Umbilical cord (tissue), 2 donors: ENCODE measurements around the gene SULF2. TPM values are rescaled to one million over a fixed set of nuclear protein-coding genes. Genes with fewer than 3 reads are reported as not detected.

Experiments
- DNase-seq: peaks from one replicate; pipeline ENCODE4 v3.0.0-alpha.2; 2015; ENCODE audit warnings: low spot score
- total RNA-seq: library from RNA; depleted of rRNA; stranded (reverse); fragments of >200 nt; gene quantifications from one replicate; pipeline ENCODE4 v1.2.3, GENCODE V29; 2014; ENCODE audit warnings: low replicate concordance; ENCODE audit not compliant: insufficient read depth

SULF2 gene
- total RNA-seq, 1 donor from 2014 or later, result 69.3 TPM

DNA sequence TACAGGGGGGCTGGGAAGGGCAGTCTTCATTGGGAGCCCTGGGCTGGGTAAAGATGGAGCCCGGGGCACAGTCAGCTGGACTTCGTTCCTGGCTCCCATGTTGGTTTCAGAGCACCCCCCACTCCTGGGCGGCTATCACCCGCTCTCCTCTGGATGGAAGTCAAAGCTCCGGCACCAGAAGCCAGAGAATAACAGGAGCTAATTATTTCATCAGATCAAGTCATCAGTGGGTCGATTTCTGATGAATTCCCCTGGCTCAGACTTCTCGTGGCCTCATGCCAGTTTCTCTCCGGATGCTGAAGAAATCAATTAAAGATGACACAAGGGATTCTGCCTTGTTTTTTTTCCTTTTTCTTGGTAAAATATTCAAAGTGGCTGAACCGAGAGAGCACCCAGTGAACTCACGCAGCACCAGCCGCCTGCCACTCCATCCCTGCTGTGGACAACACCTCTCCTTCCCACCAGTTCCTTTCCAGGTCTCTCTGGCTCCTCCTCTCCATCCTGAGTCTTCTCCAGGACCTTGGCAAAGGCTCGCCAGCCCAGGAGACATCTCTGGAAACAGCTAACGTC lies 22.5 kb downstream of the SULF2 start:
- DNase-seq, result no peak

DNA sequence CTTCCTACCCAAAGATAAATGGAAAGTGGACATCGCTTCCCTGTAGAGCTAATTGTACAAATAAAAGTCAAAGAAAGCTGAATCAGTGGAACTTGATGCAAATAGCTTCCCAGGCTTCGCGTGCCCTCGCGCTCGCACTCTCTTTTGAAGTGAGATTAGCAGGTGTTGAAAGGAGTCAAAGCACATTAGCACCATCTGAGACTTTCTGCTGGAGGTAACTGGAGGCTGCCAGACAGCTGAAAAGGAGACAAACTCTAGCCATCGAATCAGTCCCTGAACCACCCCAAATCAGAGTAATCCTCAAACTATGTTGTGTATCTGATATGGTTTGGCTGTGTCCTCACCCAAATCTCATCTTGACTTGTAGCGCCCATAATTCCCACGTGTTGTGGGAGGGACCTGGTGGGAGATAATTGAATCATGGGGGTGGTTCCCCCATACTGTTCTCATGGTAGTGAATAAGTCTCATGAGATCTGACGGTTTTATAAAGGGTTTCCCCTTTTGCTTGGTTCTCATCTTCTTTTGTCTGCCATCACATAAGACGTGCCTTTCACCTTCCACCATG lies 23.7 kb downstream of the SULF2 start:
- no peak for DNase-seq

DNA sequence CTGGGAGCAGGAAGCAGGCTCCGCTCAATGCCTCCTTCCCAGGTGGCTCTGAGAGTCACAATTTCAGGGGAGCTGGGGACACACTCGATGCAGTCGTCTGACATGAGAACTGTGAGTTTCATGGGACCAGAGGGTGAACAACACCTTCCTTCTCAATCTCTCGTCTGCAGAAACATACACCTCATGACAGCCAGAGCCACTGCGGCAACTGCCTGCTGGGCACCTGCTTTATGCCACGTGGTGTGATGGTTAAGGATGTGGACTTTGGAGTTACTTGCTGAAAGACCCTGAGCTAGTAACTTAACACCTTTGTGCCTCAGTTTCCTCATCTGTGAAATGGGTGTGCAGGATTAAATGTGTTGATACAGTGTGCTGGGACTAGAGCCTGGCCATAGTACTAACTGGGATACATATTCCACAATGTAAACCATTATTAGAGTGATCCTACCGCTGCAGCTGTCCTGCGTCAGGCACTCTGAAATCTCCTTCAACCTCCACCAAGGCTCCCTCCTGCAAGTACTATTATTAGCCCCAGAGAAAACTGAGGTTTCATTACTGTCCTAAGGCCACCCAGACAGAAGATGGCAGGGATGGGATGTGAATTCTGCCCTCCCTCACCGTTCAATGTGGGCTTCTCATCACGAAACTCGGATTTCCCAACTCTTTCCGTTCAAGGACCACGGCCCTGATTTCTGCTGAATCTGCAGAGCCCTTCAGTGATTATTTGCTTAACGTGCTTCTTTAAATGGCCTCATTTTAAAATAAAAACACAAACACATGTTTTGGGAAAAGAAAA lies 24.4 kb downstream of the SULF2 start:
- no peak for DNase-seq

DNA sequence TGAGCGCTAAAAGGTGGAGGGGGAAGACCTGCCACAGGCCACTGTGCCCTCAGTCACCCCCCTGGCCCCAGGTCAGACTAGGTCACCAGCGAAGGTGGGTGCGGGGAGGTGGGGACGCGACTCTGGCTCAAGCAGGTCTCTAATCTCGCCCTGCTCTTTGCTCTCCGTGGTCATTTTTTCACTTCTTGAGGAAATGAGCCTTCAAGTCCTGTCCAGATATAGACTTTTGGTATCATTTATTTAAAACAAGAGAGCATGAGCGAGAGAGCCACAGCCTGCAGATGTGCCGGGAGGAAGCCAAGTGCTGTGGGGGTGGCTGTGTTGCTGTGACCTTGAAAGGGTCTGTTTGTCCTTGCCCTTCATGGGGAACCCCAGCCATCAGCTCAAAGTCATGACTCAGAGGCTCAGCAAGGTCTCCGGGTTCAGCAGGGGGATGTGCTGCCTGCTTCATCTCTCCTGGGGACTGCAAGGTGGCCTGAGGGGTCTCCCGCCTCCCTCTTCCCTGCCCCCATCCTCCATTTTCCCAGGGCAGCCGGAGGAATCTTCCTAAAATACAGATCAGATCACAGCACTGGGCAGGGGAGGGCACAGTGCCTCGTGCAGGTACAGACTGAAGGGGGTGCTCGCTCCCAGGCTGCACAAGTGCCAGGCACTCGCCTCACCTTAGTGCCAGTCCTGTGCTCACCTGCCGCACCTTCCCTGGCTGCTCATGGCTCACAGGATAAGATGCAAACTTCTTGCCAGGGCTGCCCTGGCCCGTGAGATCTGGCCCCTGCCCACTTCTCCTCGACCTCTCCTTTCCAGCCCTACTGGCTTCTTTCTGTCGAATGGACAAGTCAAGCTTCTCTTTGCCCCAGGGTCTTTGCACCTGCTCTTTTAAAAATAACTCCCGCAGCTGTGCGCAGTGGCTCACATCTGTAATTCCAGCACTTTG lies 26.5 kb downstream of the SULF2 start:
- no peak for DNase-seq

DNA sequence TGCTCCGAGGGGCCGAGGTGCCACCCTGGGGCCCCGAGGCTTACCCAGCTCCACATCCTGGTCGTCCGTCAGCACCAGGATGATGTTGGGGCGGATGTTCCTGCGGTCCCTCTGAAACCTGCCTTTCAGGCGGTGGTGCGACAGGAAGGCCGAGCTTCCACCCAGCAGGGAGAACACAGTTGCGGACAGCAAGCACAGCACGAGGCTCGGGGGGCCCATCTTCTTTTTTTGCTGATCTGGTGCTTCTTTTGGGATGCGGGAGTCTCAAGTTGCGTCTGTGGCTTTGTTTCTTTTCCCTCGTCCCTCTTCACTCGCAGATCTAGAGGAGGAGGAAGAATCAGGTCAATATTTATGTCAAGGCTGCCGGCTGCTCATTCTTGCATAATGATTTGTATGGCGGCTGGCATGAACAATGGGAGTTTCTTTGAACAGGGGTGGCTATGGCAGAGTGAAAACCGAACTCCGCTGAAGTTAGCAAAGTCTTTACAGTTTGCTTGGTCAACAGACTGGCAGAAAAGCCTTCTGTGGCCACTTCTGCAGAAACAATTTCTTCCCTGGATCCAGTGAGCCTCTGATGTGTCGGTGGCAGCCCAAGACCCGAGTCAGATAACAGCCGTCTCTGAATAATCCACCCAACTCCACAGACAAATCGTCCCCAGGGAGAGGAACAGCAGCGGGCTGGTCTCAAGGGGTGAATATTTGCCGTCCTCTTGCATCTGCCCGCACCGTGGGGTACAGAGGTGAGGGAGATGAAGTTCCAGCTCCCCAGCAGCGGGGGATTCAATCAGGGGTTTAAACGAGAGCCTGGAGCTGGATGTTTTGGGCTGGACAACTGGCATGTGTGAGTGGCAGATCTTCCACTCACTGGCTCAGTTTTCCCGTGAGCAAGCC lies 27.9 kb downstream of the SULF2 start:
- no peak for DNase-seq

DNA sequence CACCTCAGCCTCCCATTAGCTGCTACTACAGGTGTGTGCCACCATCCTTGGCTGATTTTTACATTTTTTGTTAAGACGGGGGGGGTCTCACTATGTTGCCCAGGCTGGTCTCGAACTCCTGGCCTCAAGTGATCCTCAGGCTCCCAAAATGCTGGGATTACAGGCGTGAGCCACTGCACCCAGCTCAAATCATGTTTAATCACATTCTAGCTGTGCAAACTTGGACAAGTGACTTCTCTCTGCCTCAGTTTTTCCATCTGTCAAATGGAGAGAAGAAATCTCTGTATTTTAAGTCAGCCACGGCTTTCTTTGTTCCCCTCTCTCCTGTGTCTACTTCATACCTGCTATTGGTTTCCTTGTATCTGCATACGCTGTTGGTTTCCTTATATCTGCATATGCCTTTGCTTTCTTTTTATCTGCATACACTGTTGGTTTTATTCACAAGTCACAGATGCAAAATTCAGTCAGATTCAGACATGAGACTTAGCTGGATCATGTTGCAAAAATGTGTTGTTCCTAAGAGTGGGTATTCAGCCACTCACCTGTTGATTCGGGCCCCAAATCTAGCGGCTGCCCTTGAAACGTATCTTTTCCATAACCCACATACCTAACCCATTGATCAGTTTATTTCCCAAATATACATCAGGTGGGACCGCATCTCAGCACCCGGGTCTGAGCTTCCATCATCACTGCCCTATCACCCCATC lies 30.2 kb downstream of the SULF2 start:
- DNase-seq, result no peak

DNA sequence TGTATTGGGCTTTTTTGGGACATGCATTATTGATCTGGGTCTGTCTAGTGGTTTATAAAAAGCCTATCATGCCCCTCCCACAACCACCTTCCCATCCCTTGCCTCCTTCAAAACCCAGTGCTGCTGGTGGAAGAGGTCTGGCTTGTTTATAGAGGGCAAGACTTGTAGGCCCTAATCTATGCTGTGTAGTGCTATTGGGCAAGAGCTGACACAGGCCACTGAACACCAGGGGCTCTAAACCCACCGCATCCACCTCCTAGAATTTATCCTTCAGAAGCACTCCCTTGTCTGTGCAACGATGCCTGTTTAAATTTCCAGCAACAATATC lies 30.9 kb downstream of the SULF2 start:
- DNase-seq, result peak; percentile 67

DNA sequence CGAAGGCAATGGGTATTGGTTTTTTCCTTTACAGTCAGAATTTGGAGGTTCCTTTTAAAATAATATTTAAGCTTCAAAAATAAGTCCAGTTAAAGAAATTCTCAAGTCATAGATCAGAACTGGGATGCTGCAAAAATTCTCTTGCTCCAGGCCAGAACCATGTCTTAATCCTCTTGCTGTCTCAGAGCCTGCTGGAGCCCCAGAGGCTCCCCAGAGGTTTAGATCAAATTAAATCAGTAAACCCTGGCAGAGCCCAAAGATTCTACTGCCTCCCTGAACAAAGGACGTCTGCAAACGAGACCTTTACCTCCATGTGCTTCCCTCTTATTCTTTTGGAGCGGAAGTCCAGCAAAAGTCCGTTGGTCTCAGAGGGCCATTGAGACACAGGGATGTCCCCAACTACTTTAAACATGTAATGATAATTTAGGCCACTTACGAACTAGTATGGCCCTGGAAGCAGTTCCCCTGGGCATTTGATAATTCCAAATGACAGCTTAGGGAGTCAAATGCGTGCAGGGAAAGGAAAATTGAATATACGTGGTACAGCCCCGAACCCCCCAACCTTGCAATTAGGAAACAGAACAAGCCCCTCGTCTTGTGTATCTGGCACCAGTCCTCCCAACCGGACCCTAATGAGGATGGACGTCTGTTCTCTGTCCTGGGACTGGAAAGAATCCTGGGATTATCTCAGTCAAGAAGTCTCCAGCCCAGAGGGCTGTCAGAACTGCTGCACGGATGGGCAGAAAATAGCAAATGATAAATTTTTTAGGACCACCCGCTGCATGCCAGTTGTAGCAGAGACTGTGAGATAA lies 31.5 kb downstream of the SULF2 start:
- DNase-seq, result peak; percentile 86

DNA sequence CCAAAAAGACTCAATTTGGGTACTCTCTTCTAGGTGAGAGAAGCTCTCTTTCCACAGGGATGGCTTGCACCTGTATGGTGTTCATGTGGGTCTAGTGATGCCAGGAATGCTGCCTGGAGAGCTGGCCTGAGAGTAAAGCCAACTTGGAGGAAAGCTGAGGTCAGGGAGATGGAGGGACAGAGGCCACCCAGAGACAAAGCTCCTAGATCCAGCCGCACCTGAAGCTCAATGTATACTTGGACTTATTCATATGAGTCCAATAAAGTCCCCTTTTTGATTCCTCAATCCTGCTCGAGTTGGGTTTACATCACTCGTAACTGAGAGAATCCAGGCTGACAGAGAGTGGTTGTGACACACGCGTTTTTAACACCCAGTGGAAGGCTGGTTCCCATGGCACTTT lies 33.8 kb downstream of the SULF2 start:
- DNase-seq, result no peak

DNA sequence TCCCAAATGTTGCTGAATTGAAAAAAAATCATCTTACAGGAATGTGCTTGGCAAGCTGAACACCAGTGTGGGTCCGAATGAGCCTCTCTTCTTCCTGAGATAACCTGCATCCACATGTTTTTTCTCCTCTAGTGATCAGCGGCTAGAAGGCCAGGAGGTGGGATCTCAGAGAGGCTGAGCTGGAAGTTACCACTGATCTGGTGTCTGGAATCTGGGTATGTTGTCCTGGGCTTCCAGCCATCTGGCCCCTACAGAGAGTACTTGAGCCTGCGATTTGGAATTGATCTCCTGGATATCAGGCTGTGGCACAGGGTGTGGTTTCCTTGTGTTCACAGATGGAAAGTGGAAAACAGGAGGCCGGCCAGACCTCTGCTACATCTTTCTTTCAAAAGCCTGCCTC lies 35.9 kb downstream of the SULF2 start:
- peak; percentile 98 for DNase-seq

DNA sequence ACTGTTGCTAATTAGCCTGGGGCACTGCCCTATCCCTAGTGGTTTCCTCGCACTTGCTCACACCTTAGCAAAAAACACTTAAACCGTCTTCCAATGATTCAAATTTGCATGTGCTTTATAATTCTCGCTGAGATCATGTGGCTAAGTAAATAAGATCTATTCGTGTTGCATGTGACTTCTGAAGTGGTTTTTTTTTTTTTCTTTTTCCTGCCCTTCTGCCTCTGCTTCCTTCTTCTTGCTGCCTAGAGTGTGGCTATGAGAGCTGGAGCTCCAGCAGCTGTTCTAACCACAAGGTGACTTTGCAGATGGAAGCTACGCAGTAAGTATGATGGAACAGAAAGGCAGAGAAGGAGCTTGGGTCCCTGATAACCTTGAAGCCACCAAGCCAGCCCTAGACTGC lies 36.5 kb downstream of the SULF2 start:
- no peak for DNase-seq

DNA sequence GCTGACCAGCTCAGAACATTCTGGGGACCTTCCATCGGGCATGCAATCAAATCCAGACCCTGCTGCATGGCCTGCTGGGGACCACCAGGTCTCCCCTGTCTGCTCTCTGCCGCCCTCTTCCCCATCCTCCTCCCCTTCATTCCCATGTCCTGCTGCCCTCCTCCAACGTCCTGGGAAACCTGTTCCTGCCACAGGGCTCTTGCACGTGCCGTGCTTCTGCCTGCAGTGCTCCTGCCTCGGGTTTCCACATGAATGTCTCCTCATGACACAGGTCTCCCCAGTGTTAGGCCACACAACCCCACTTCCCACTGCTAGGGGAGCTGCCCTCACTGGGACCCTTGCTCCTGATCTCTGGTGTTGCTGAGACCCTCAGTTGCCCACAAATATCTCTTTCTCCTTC lies 37.2 kb downstream of the SULF2 start:
- DNase-seq, result no peak

DNA sequence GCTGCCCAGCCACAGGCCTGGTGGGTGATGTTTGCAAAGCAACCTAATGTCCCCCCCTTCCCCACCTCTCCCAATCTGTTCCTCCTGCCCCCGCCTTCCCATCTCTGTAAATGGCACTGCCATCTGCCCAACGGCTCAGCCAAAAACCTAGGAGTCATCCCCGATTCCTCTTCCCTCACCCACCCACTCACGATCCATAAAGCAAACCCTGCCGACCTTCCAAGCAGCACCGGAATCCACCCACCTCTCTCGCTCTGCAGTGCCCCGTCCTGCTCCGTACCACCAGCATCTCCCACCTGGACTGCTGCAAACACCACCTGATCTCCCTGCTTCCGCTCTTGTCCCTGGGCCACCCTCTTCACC lies 37.6 kb downstream of the SULF2 start:
- DNase-seq, result no peak

DNA sequence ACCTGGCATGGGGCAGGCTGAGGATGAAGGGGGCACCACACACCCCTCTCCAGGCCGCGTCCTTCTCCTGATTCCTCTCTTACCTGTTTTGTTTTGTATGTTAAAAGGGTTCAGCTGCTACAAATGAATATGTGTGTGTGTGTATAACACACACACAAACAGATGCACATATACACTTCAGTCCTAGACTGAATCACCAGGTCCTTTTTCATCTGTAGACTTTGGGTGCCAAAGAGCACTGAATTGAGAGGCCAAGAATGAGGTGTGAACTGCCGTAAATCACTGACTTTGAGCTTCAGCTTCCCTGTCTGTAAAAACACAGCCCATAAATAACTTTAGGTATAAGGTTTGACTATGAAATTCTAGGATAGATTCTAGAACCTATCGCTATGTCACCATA lies 40.5 kb downstream of the SULF2 start:
- DNase-seq, result no peak

DNA sequence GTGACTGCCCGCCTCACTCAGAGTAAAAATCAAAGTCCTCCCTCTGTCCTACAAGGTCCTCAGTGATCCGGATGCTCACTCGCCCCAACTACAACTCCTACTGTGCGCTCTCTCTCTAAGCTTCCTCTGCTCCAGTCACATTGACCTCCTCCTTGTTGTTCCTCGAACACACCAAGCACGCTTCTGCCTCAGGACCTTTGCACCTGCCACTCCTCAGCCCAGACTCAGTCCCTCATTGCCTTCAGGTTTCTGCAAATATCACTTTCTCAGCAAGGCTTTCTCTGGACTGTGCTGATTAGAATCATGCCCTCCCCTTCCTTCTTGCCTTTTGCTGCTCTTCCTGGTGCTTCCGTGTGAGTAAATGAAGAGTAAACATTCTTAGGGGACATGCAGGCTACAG lies 41.6 kb downstream of the SULF2 start:
- no peak for DNase-seq

DNA sequence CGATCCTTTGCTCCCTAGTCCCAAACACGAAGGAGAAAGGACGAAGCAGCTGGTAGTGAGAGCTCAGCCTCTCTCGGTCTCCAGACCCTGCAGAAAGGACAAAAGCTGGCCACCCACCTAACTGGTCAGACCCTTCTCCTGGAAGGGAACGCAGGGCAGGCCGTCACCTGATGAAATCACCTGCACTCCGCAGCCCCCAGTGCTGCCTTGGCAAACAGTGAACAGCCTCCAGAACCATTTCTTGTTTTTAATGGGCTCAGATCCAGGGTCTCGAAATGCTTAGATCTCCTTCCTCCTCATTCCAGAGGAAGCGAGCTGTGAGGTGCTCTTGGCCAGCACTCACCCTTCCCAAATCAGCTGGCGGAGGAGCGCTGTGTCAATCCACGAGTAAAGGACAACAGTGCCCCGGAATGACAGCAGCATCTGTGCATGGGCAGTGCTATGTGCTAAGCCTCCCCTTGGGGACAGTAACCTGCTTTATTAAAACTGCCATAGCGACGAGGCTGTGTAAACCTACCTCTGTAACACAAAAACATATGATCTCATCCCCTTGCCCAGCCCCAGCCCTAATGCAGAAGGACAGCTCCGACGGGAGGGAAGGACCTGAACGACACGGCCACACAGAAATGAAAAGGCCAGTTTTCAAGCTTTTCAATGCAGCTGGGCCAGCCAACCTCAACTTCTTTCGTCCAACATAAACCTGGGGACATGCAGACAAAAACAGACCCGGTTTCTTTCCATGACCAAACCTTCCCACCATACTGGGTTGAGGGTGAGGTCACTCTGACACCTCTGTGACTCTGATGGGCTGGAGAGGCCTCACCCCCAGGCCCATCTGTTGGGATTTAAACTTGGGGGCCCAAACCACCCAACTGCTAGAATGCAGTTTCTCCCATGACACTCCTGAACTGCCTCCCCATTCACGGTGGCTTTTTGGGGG lies 43.3 kb downstream of the SULF2 start:
- DNase-seq, result no peak

DNA sequence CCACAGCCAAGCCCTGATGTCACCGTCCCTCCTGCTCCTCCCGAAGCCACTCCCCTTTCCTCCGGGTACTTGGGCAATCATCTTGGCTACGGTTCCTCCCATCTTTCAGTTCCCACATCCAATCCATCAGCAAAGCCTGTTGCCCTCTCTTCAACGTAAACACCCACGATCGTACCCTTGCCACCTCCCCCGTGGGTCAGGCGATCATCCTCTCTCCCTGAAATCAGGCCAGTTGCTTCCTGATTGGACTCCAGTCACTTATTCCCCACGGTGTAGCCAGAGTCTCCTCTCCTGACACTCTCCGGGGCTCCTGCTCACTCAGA lies 44.5 kb downstream of the SULF2 start:
- DNase-seq, result no peak

DNA sequence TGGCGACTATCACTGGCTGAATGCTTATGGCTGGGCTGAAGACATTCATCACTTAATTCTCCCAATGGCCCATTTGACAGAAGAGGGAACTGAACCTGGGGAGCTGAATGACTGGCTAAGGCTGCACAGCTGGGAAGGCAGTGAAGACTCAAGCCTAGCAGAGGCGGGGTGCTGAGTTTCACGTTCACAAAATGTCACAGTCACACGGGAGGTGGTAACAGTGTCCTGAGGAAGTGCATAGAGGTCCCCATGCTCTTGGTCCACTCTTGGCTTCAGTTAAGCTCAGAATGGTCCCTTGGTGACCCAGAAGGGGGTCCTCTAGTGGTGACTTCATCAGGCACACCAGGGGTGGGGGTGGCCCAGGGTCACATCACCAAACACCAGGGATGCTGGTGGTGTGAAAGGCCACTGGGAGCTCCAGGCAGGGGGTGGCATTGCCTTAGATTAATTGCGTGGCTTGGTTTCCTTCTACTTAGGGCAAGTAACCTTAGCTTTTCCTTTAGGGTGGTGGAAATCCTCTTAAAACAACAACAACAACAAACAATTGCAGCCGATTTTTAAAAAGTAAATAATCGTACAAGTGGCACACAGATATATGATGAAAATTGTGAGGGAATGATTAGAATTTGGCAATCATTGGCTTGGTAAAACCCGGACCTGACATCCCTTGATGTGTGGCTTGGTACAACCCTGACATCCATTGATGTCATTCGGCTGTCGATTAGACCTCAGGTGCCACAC lies 45.0 kb downstream of the SULF2 start:
- no peak for DNase-seq
